ENCODE measurements around the gene HM13.
A peak's percentile ranks its signal among the peaks of the same experiment; 100 is the strongest.

HM13 gene

GRCh38 chr20:31597481-31597855 lies 83.2 kb downstream of the HM13 start:
- Histone ChIP-seq H3K36me3 (no peaks in the 10 kb centered on the region), H3K4me3 (ENCODE audit: low read depth, low read length) (no peak overlapping the region), H3K9me3 (no peaks in the 10 kb centered on the region), H3K4me1 (peaks cover 11% of the 10 kb centered on the region), H3K27me3 (no peaks in the 10 kb centered on the region)
- TF ChIP-seq CTCF (IDR thresholded peaks at IDR 0.05; ENCODE audit: low read depth, low read length): no peak
- no peak for DNase-seq

GRCh38 chr20:31602431-31602778 lies 88.2 kb downstream of the HM13 start:
- no peak for TF ChIP-seq CTCF (IDR thresholded peaks at IDR 0.05; ENCODE audit: low read depth, low read length)
- DNase-seq: no peak
- H3K27me3 ChIP-seq: no peaks in the 10 kb centered on the region
- peaks cover 10% of the 10 kb centered on the region for H3K4me1 ChIP-seq
- no peaks in the 10 kb centered on the region for H3K9me3 ChIP-seq
- peaks cover 17% of the 10 kb centered on the region for H3K36me3 ChIP-seq
- H3K4me3 ChIP-seq (ENCODE audit: low read depth, low read length): no peak overlapping the region

- peak; percentile 30 for DNase-seq
- H3K4me1 ChIP-seq: peaks cover 15% of the 10 kb centered on the region
- H3K9me3 ChIP-seq: no peaks in the 10 kb centered on the region
- no peak overlapping the region for H3K4me3 ChIP-seq (ENCODE audit: low read depth, low read length)
- peaks cover 17% of the 10 kb centered on the region for H3K36me3 ChIP-seq
- no peaks in the 10 kb centered on the region for H3K27me3 ChIP-seq
- TF ChIP-seq CTCF (IDR thresholded peaks at IDR 0.05; ENCODE audit: low read depth, low read length): no peak
Observed at GRCh38 chr20:31602779-31603441, 88.7 kb downstream of the HM13 start.

- Histone ChIP-seq H3K27me3 (no peaks in the 10 kb centered on the region), H3K4me1 (peaks cover 21% of the 10 kb centered on the region), H3K36me3 (peaks cover 17% of the 10 kb centered on the region), H3K4me3 (ENCODE audit: low read depth, low read length) (peak overlapping the region; percentile 99), H3K9me3 (no peaks in the 10 kb centered on the region)
- DNase-seq: peak; percentile 100
- no peak for TF ChIP-seq CTCF (IDR thresholded peaks at IDR 0.05; ENCODE audit: low read depth, low read length)
Observed at GRCh38 chr20:31603822-31604566, 89.8 kb downstream of the HM13 start.

GRCh38 chr20:31604567-31605030 lies 90.4 kb downstream of the HM13 start:
- peaks cover 17% of the 10 kb centered on the region for H3K36me3 ChIP-seq
- TF ChIP-seq CTCF (IDR thresholded peaks at IDR 0.05; ENCODE audit: low read depth, low read length): no peak
- no peaks in the 10 kb centered on the region for H3K27me3 ChIP-seq
- peaks cover 23% of the 10 kb centered on the region for H3K4me1 ChIP-seq
- H3K9me3 ChIP-seq: no peaks in the 10 kb centered on the region
- H3K4me3 ChIP-seq (ENCODE audit: low read depth, low read length): peak overlapping the region; percentile 99
- DNase-seq: peak; percentile 49
